Neuronal stem cell (in vitro differentiated cells): ENCODE measurements around the gene CDC42EP4.

ENCODE experiments used
- DNase-seq: peaks from one replicate; pipeline ENCODE4 v3.0.0-alpha.2; 2013; ENCODE audit warnings: low spot score
- H2AFZ ChIP-seq: one replicate; pipeline ENCODE4 v1.6.1; 2013; ENCODE audit warnings: mild to moderate bottlenecking, low read length, inconsistent platforms
- H2AK5ac ChIP-seq: 2 replicates; pipeline ENCODE4 v1.6.1; 2013; ENCODE audit warnings: low read depth, mild to moderate bottlenecking, inconsistent platforms, low read length, moderate library complexity, mixed read lengths
- H2BK120ac ChIP-seq: 2 replicates; pipeline ENCODE4 v1.6.1; 2013; ENCODE audit warnings: low read depth, mild to moderate bottlenecking, inconsistent platforms, low read length, moderate library complexity, mixed read lengths
- H2BK12ac ChIP-seq: one replicate; pipeline ENCODE4 v1.6.1; 2013; ENCODE audit warnings: low read length, inconsistent platforms
- H2BK15ac ChIP-seq: 2 replicates; pipeline ENCODE4 v1.6.1; 2013; ENCODE audit warnings: mild to moderate bottlenecking, low read length, inconsistent platforms, mixed read lengths
- H2BK5ac ChIP-seq: one replicate; pipeline ENCODE4 v1.6.1; 2013; ENCODE audit warnings: inconsistent platforms, mild to moderate bottlenecking, low read length, moderate library complexity
- H3K14ac ChIP-seq: one replicate; pipeline ENCODE4 v1.6.1; 2013; ENCODE audit warnings: low read length, inconsistent platforms
- H3K18ac ChIP-seq: 2 replicates; pipeline ENCODE4 v1.6.1; 2013; ENCODE audit warnings: low read length, inconsistent platforms
- H3K23ac ChIP-seq: 2 replicates; pipeline ENCODE4 v1.6.1; 2013; ENCODE audit warnings: low read depth, mild to moderate bottlenecking, mixed read lengths, low read length, inconsistent platforms; ENCODE audit not compliant: poor library complexity
- H3K27ac ChIP-seq: replicated peaks from 3 replicates; pipeline ENCODE4 v1.5.1; 2013; ENCODE audit warnings: low read length, inconsistent platforms
- H3K27me3 ChIP-seq, 3 experiments: 2 replicates each; pipeline ENCODE4 v1.6.1; 2013; ENCODE audit warnings: low read length in 3 of 3, mild to moderate bottlenecking in 2 of 3, inconsistent platforms in 1 of 3, low read depth in 1 of 3, mixed read lengths in 1 of 3, moderate library complexity in 1 of 3; ENCODE audit not compliant: control insufficient read depth in 3 of 3, insufficient read depth in 3 of 3
- H3K36me3 ChIP-seq, 2 donors: replicated peaks in 1 of 2; 2 replicates each; pipeline ENCODE4 v1.6.1; 2013; ENCODE audit warnings: low read length in 2 of 2; ENCODE audit not compliant: control insufficient read depth in 2 of 2, insufficient read depth in 2 of 2
- H3K4ac ChIP-seq: 2 replicates; pipeline ENCODE4 v1.6.1; 2013; ENCODE audit warnings: inconsistent platforms, mild to moderate bottlenecking, low read length, moderate library complexity
- H3K4me1 ChIP-seq, 2 donors: 1 replicate in 1 of 2; 2 replicates in 1 of 2; pipeline ENCODE4 v1.6.1; 2013; ENCODE audit warnings: low read length in 2 of 2, low read depth in 1 of 2; ENCODE audit not compliant: control insufficient read depth in 2 of 2, insufficient read depth in 1 of 2
- H3K4me2 ChIP-seq: one replicate; pipeline ENCODE4 v1.6.1; 2013; ENCODE audit warnings: mild to moderate bottlenecking, low read length, inconsistent platforms; ENCODE audit not compliant: insufficient read depth, poor library complexity, severe bottlenecking
- H3K4me3 ChIP-seq, 2 donors: 2 replicates each; pipeline ENCODE4 v1.5.1; 2013; ENCODE audit warnings: low read length in 2 of 2, mild to moderate bottlenecking in 2 of 2, inconsistent platforms in 1 of 2, moderate library complexity in 1 of 2
- H3K79me1 ChIP-seq: one replicate; pipeline ENCODE4 v1.6.1; 2013; ENCODE audit warnings: low read depth, mild to moderate bottlenecking, inconsistent platforms, low read length, moderate library complexity
- H3K9ac ChIP-seq: one replicate; pipeline ENCODE4 v1.6.1; 2013; ENCODE audit warnings: mild to moderate bottlenecking, low read depth, low read length, inconsistent platforms; ENCODE audit not compliant: poor library complexity
- H3K9me3 ChIP-seq, 2 donors: replicated peaks in 1 of 2; 2 replicates each; pipeline versions ENCODE3 to v1.6.1; 2013; ENCODE audit warnings: low read length in 2 of 2, mild to moderate bottlenecking in 2 of 2, inconsistent platforms in 1 of 2, low read depth in 1 of 2, mixed read lengths in 1 of 2, moderate library complexity in 1 of 2; ENCODE audit not compliant: control insufficient read depth in 2 of 2, insufficient read depth in 1 of 2
- H4K8ac ChIP-seq: one replicate; pipeline ENCODE4 v1.6.1; 2013; ENCODE audit warnings: low read depth, mild to moderate bottlenecking, inconsistent platforms, low read length, moderate library complexity
- H4K91ac ChIP-seq: one replicate; pipeline ENCODE4 v1.6.1; 2013; ENCODE audit warnings: low read length, low read depth, mild to moderate bottlenecking, inconsistent platforms; ENCODE audit not compliant: poor library complexity
- WGBS, 2 donors: extraction: QIAGEN DNeasy Blood & Tissue Kit; methylation state at CpG; one replicate each; pipeline ENCODE4 v1.1.7; 2013; ENCODE audit warnings: missing lambda C conversion rate in 2 of 2, mixed read lengths in 1 of 2; ENCODE audit not compliant: insufficient read length in 2 of 2, insufficient replicate concordance in 1 of 2; ENCODE audit errors: extremely low coverage in 2 of 2; 5-methylcytosine and 5-hydroxymethylcytosine counted together

The CDC42EP4 gene

DNA sequence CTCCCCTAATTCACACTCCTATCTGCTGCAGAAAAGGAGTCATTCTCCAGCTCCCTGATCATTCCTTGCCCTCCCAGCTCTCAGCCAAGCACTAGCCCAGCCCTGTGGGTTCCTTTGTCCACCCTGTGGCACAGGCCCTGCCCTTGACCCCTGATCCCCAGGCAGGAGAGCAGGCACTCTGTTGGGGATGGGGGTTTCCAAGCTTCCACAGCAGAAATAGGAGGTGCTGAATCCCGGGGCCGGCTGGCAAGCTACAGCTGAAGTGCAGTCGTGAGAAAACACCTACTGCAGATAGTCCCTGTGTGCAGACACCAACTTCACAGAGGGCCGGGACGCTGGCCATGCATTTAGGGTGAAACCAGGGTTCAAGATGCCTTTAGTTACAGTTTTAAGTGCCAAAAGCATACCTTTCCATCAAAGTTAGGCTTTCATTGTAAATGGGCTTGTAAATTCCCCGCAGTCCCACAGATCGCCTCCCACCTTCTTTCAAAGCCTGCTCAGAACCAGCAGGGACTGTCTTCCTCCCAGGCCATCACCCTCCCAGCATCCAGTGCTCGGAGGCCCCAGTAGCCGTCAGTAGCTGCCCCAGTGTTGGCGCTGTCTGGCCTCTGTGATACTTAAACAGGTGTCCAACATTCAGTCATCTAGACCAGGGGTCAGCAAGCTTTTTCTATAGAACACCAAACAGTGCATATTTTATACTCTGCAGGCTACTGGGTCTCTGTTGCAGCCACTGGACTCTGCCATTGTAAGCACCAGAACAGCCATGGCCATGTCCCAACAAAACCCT is 60.8 kb downstream of the CDC42EP4 start:
- Histone ChIP-seq H3K18ac (peak overlapping the region; percentile 46), H3K79me1 (no peaks in the 10 kb centered on the region), H3K4me1 (peaks cover 0 to 7% of the 10 kb centered on the region in 2 donors), H4K91ac (no peak overlapping the region), H4K8ac (no peak overlapping the region), H3K23ac (no peak overlapping the region), H2AK5ac (no peak overlapping the region), H2BK120ac (no peak overlapping the region), H2BK15ac (no peak overlapping the region), H3K4me3 (no peak overlapping the region), H3K36me3 (peaks cover 3 to 33% of the 10 kb centered on the region in 2 donors), H3K9me3 (no peaks in the 10 kb centered on the region), H3K14ac (no peak overlapping the region), H3K9ac (no peak overlapping the region), H2AFZ (no peak overlapping the region), H3K27ac (no peak overlapping the region), H3K27me3 (no peaks in the 10 kb centered on the region), H2BK12ac (no peak overlapping the region), H3K4me2 (no peak overlapping the region), H3K4ac (no peak overlapping the region), H2BK5ac (no peak overlapping the region)
- DNase-seq: no peak
- no CpG with 5 or more reads among the region's 10 CpGs for WGBS, 2 donors

DNA sequence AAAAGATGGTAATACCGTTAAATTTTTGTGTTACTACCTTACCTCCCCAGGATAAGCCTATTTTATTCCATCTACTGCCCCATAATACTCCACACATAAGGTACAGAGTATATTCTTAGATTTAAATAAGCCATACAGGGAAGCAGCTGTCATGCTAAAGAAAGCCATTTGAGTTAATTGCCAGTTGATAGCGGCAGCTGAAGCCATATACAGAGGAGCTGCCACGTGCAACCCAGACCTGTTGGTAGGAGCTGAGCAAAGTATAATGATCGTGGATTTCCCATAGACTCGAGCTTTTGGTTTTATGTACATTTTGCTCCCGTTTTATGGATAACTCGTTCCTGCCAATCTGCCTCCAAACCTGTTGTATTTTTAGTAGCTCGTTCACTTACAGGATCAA is 62.1 kb downstream of the CDC42EP4 start:
- no peaks in the 10 kb centered on the region for H3K27me3 ChIP-seq
- no peak overlapping the region for H2AFZ ChIP-seq
- no peaks in the 10 kb centered on the region for H3K79me1 ChIP-seq
- H4K91ac ChIP-seq: no peak overlapping the region
- H2BK120ac ChIP-seq: no peak overlapping the region
- H3K4me1 ChIP-seq: peaks cover 0 to 7% of the 10 kb centered on the region in 2 donors
- H3K4ac ChIP-seq: no peak overlapping the region
- H2BK15ac ChIP-seq: no peak overlapping the region
- no CpG with 5 or more reads among the region's 8 CpGs for WGBS, 2 donors
- H2AK5ac ChIP-seq: no peak overlapping the region
- H3K36me3 ChIP-seq: peaks cover 3 to 46% of the 10 kb centered on the region in 2 donors
- H3K9ac ChIP-seq: no peak overlapping the region
- no peak for DNase-seq
- H2BK5ac ChIP-seq: no peak overlapping the region
- no peak overlapping the region for H3K27ac ChIP-seq
- H3K4me3 ChIP-seq: no peak overlapping the region
- no peak overlapping the region for H3K18ac ChIP-seq
- H3K14ac ChIP-seq: no peak overlapping the region
- H2BK12ac ChIP-seq: no peak overlapping the region
- no peak overlapping the region for H4K8ac ChIP-seq
- H3K4me2 ChIP-seq: no peak overlapping the region
- no peaks in the 10 kb centered on the region for H3K9me3 ChIP-seq
- H3K23ac ChIP-seq: no peak overlapping the region

- no peak for DNase-seq
- Histone ChIP-seq H2AK5ac (no peak overlapping the region), H3K9me3 (no peaks in the 10 kb centered on the region), H3K27me3 (no peaks in the 10 kb centered on the region), H3K36me3 (peaks cover 7 to 54% of the 10 kb centered on the region in 2 donors), H3K79me1 (no peaks in the 10 kb centered on the region), H3K27ac (no peak overlapping the region), H3K9ac (no peak overlapping the region), H4K8ac (no peak overlapping the region), H2BK12ac (no peak overlapping the region), H3K4me2 (no peak overlapping the region), H3K18ac (no peak overlapping the region), H3K4ac (no peak overlapping the region), H4K91ac (no peak overlapping the region), H3K4me1 (peaks cover 0 to 7% of the 10 kb centered on the region in 2 donors), H3K4me3 (no peak overlapping the region), H2BK120ac (no peak overlapping the region), H2BK5ac (no peak overlapping the region), H2BK15ac (no peak overlapping the region), H3K23ac (no peak overlapping the region), H3K14ac (no peak overlapping the region), H2AFZ (no peak overlapping the region)
- WGBS, 2 donors: no CpG with 5 or more reads among the region's 10 CpGs
Measured at GRCh38 chr17:73248532-73248931, 63.3 kb downstream of the CDC42EP4 start.

GRCh38 chr17:73247726-73248125 is 64.1 kb downstream of the CDC42EP4 start:
- Histone ChIP-seq H3K27ac (no peak overlapping the region), H3K4me3 (no peak overlapping the region)

More at GRCh38 chr17:73247726-73248125, 64.1 kb downstream of the CDC42EP4 start:
- Histone ChIP-seq H2BK5ac (no peak overlapping the region), H2BK15ac (no peak overlapping the region), H3K9ac (no peak overlapping the region), H3K14ac (no peak overlapping the region), H3K4me2 (no peak overlapping the region), H3K27me3 (no peaks in the 10 kb centered on the region), H3K18ac (no peak overlapping the region), H4K91ac (no peak overlapping the region), H3K23ac (no peak overlapping the region), H2BK12ac (no peak overlapping the region), H2AFZ (no peak overlapping the region), H3K4ac (no peak overlapping the region), H2BK120ac (no peak overlapping the region), H3K36me3 (peaks cover 8 to 60% of the 10 kb centered on the region in 2 donors), H3K4me1 (peaks cover 0 to 7% of the 10 kb centered on the region in 2 donors), H3K9me3 (no peaks in the 10 kb centered on the region), H3K79me1 (no peaks in the 10 kb centered on the region), H2AK5ac (no peak overlapping the region), H4K8ac (no peak overlapping the region)
- WGBS, 2 donors: no CpG with 5 or more reads among the region's 2 CpGs
- no peak for DNase-seq
